Testis (tissue), 2 donors: ENCODE data around the gene XRCC4.

Experiments used
- CTCF ChIP-seq, 3 experiments: fragments of 450-650 bp in 2 of 3; fragments of 200-600 bp in 1 of 3; sonication (generic) in 1 of 3; IDR thresholded peaks; one replicate each; pipeline ENCODE4 v1.5.1; 2016 to 2019; ENCODE audit warnings: antibody characterized with exemption in 3 of 3, mild to moderate bottlenecking in 2 of 3, moderate library complexity in 1 of 3
- POLR2A ChIP-seq: fragments of 450-650 bp; IDR thresholded peaks from one replicate; pipeline ENCODE4 v1.6.1; 2017; ENCODE audit warnings: antibody characterized with exemption, mild to moderate bottlenecking, moderate library complexity

DNA sequence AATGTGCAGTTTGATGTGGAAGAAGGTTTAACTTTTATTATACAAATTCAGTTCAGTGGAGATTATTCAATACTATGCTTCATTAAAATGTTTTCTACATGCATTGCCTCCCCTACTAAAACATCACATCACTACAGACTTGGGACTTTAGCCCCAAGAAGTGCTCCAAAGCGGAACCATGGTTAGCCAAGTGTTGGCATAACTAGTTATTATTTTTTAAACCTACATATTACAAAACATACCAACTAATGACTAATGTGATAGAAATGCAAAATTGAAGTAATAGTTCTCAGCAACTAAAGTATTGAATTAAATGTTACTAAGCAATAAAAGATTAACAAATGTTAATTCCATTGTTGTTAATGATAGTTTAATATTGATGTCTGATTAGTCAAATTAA is 74.5 kb downstream of the XRCC4 start:
- TF ChIP-seq POLR2A = no peak
- TF ChIP-seq CTCF (IDR thresholded peaks at IDR 0.05) = no peak
